Right ventricle myocardium inferior (tissue), 1 donor: ENCODE measurements around the gene CEBPZ. TPM values are rescaled to one million over a fixed set of nuclear protein-coding genes. Genes with fewer than 3 reads are reported as not detected.

Experiments used
- ATAC-seq: fragments of 200-7000 bp; cut with Tn5 transposase; one replicate; pipeline ENCODE4 v1.9.1; 2020; ENCODE audit warnings: mild to moderate bottlenecking, moderate library complexity
- DNase-seq: peaks from one replicate; pipeline ENCODE4 v3.0.0; 2021; ENCODE audit errors: missing footprints
- intact Hi-C: fragments of 100-400 bp; cut with DNase I; formaldehyde crosslinking; loops from one replicate; pipeline ENCODE4 v1.11.0; 2022
- long read RNA-seq: library from polyadenylated mRNA; unstranded; transcript quantifications from one replicate; pipeline ENCODE4 v2.0.0, GENCODE V29; 2021
- total RNA-seq: library from RNA; stranded (reverse); fragmentation: NEBNext Ultra II Directional; extraction: Animal tissue kit (Norgen Biotek cat#: 25700); gene quantifications from one replicate; pipeline ENCODE4 v1.2.1, GENCODE V29; 2021
- donor health status: DM: no; HTN: yes; CAD: no; lungs with severe emphysema.

Gene CEBPZ, protein sequence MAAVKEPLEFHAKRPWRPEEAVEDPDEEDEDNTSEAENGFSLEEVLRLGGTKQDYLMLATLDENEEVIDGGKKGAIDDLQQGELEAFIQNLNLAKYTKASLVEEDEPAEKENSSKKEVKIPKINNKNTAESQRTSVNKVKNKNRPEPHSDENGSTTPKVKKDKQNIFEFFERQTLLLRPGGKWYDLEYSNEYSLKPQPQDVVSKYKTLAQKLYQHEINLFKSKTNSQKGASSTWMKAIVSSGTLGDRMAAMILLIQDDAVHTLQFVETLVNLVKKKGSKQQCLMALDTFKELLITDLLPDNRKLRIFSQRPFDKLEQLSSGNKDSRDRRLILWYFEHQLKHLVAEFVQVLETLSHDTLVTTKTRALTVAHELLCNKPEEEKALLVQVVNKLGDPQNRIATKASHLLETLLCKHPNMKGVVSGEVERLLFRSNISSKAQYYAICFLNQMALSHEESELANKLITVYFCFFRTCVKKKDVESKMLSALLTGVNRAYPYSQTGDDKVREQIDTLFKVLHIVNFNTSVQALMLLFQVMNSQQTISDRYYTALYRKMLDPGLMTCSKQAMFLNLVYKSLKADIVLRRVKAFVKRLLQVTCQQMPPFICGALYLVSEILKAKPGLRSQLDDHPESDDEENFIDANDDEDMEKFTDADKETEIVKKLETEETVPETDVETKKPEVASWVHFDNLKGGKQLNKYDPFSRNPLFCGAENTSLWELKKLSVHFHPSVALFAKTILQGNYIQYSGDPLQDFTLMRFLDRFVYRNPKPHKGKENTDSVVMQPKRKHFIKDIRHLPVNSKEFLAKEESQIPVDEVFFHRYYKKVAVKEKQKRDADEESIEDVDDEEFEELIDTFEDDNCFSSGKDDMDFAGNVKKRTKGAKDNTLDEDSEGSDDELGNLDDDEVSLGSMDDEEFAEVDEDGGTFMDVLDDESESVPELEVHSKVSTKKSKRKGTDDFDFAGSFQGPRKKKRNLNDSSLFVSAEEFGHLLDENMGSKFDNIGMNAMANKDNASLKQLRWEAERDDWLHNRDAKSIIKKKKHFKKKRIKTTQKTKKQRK
- total RNA-seq = 32.3 TPM
- long read RNA-seq, transcript CEBPZ-201 (16 exons, 3,463 nt) = major isoform, 34 of 43 reads
- long read RNA-seq, partial matches to known transcripts = 3 of 43 reads
- long read RNA-seq, other reads (novel, unspliced or antisense) = 6 of 43 reads

DNA sequence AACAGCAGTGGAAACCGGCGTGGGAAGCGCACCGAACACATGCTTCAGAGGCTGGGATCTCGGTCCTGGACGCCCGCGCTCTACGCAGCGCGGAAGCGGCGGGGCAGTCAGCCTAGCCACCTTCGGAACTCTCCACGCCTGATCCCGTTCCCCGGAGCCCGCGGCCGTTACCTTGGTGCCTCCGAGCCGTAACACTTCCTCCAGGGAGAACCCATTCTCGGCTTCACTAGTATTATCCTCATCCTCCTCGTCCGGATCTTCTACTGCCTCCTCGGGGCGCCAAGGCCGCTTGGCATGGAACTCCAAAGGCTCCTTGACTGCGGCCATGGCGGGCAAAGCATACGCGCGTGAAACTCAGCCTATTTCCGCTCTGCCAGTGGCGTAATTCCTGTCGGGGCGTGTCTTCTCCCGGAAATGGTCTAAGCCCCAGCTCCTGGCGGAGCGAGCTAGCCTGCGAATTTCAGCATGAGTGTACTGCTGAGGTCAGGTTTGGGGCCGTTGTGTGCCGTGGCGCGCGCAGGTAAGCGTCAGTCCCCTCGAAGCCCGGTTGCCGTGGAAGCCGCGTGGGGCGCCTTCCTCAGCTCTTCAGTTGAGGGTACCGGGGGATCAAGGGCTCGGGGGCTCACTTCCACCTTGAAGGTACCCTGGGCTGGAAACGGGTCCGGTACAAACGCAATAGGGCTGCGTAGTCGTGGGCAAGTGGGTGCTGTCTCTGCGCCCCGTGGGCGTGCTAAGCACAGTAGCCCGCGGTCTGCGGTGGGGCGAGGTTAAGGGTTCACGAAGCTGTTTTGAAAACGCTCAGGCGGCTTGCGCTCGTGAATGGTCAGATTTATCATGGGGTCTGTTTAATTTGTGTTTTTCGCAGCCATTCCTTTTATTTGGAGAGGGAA lies at the start of gene CEBPZ, which contains the start of gene NDUFAF7:
TSS of gene CEBPZ (minus strand) at position 356 of the 890 bp plus-strand sequence. CDS start at position 327, 29 bp downstream.
TSS of gene NDUFAF7 (plus strand) at position 418 of the 890 bp plus-strand sequence. CDS start at position 466, 48 bp downstream.
- ATAC-seq (peak; percentile 96), DNase-seq (peak; percentile 95)
- intact Hi-C loops = loop anchor here (2.0 kb wide), 1 partner anchor 75 kb away; the partner anchor contains the start of gene EIF2AK2

DNA sequence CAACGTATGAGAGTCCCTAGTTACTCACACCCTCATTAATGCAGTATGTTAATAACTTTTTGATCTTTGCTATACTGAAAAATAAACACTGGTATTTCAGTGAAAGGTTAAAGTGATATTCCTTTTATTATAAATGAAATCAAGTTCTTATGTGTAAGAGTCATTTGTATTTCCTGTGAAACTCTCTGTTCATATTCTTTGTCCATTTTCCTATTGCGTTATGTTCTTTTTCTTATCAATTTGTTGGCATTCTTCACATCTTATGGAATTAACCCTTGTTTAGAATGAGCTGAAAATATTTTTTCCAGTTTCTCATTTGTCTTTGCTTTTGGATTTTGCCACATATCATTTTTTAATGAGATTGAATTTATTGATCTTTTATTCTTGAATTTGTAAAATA lies 44.9 kb upstream of the CEBPZ start:
- no peak for DNase-seq
- no peak for ATAC-seq
- intact Hi-C loops = no loop called here

DNA sequence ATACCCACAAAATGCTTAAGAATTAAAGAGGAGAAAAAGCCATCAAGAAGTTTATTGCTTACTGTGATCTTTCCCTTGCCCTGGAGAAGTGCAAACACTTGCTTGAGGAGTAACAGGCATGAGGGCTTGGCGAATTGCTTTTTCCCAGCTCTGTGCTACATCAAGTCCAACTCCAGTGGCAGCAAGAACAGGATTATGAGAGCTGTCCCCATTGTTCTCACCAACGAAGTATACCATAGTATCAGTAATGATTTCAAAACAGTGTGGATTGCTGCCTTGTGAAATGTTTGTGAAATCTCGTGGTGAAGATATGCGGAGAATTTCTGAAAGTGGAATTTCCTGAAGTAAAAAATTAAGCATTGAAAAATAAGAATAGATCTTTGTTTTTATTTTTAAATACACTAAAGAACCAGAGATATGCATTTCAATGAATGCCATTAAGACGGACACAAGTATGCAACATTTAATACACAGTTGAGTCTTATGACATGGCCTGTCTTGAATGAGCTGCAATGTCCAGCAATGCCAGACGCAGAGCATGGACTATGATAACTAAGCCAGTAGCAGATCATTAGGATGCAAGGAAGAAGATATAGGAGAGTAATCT lies 43.1 kb upstream of the CEBPZ start:
- intact Hi-C loops = no loop called here
- no peak for ATAC-seq
- no peak for DNase-seq

DNA sequence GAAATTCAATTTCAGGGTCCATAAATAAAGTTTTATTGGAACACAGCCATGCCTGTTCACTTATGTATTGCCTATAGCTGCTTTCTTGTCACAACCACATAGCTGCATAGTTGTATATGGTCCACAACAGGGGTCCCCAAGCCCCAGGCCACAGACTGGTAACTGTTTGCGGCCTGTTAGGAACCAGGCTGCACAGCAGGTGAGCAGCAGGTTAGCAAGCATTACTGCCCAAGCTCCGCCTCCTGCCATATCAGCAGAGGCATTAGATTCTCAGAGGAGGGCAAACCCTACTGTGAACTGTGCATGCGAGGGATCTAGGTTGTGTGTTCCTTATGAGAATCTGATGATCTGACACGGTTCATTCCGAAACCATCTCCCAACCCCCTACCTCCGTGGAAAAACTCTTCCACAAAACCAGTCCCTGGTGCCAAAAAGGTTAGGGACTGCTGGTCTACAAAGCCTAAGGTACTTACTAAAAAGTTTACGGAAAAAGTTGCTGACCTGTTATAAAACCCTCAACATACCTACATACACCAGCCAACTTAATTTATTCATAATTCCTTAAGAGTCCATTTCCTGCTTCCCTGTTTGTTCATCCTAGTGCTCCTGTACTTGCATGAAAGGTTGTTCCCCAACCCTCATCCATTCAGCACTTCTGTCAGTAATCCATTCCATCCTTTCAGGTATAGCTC lies 40.1 kb upstream of the CEBPZ start:
- no peak for ATAC-seq
- DNase-seq = no peak
- intact Hi-C loops = no loop called here

DNA sequence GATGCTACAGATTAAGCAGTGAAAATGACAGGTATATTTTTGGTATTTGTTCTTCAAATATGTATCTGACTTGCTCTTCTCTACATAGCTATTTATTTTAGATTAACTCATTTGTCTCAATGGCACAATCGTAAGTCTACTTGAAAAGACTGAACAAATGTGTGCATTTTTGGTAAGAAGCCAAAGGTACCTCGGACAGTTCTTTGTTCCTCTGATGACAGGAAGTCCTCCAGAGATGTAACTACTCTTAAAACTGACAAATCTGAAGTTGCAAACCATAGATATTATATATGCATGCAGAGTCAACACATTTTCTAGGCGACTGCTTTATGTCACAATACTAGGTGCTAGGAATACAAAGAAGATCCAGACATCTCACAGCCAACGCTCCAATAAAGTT lies 36.7 kb upstream of the CEBPZ start:
- no peak for DNase-seq
- no peak for ATAC-seq
- intact Hi-C loops = no loop called here

DNA sequence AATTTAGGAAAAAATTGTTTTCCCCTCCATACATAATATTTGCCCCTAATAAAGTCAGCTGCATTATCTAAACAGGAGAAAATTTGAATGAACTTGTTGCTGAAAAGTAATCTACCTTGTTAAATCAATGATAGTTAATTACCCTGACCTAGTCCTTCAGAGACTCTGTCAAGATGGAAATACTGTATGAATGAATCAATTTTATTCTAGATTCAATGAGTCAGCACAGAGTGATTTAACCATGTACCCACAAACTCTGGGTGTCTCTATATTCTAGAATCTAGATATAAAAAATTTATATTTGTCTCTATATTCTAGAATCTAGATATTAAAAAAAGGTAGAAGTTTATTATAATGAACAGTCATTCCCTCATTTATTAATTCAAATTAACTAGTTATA lies 36.3 kb upstream of the CEBPZ start:
- intact Hi-C loops = no loop called here
- DNase-seq (no peak), ATAC-seq (no peak)

DNA sequence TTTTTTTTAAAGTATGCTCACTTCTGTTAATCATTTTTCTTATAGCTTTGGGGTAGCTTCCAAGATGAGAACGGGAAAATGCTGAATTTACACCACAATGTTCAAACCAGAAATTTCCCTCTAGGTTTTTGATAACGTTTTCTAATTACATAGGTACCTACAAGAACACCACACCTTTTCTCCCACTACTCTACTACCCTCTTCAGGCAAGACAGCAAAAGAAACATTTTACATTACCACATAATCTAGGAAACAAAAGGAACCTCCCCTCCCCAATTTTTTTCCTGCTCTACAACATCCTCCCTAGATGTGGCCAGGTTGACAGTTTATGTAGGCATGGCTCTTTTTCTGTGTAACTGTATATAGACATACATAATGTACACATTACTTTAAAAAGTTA lies 32.4 kb upstream of the CEBPZ start:
- intact Hi-C loops = no loop called here

DNA sequence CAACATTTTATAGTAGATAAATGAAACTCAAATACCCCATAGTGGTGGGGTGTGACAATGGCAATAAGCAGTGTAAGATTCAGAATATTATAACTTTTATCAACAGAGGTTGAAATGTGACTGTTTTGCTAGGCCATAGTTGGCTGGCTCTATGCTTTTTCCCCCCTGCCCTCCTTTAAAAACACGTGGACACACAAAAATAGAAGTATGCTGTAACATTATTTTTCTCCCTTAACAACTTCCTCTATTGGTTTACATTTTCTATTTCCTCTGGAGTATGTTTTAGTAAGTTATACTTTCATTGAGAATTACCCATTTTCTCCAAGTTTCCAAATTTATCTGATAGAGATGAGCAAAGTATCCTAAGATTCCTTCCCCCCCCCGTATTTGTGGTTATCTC lies 31.1 kb upstream of the CEBPZ start:
- no peak for DNase-seq
- no peak for ATAC-seq
- intact Hi-C loops = no loop called here

More for the DNA sequence above, 32.4 kb upstream of the CEBPZ start:
- DNase-seq (no peak), ATAC-seq (no peak)

DNA sequence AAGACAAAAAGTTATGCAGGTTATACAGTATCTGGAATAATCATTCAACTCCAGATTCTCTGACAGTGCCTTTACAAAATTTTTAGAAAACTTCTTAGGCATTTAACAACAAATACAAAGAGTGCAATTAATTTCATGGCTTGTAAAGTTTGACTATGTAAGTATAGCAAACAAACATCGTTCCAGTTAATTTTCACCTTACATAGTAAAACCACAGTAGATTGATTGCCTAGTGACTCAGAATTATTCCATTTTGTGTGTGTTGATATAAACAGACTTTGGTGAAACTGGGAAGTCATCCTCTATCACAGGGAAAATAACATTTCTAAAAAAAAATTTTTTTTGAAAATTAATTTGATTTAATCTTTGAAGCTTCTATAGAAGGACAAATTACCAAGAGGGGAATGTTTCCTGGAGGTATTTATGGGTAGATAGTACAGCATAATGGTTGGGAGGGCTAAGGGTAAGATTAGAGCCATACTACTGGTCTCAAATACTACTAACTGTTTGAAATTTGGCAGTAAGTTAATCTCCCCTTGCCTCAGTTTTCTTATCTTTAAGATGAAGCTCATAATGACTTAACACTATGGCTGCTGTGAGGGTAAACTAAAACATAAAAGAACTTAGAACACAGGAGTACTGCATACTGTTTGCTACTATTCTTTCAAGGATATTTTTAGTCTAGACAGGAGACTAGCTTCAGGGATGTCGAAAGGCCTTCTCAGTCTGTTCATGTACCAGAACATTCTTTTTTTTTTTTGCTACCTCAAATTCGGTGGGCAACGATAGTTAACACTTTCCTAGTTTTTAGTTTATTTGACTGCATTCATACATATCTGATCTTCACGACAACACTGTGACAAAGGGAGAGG lies 19.7 kb upstream of the CEBPZ start:
- ATAC-seq (no peak), DNase-seq (no peak)
- intact Hi-C loops = no loop called here

DNA sequence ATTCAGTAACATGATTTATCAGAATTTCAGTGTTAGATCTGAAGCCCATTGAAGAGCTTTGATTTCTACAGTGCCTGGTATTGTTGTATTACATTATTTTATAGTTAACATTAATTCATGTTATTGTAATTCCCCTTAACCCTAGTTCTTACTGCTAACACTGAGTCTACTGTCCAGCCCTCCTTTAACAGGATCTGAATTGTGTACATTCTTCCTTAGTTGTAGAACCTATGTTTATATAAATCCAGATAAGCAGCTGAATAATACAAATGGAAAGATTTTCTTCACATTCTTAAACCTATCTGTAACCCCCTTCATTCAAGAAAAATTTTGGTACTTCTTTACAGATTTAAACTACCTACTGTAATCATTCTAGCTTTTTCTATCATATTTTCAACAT lies 14.8 kb upstream of the CEBPZ start:
- ATAC-seq = no peak
- no peak for DNase-seq
- intact Hi-C loops = no loop called here

DNA sequence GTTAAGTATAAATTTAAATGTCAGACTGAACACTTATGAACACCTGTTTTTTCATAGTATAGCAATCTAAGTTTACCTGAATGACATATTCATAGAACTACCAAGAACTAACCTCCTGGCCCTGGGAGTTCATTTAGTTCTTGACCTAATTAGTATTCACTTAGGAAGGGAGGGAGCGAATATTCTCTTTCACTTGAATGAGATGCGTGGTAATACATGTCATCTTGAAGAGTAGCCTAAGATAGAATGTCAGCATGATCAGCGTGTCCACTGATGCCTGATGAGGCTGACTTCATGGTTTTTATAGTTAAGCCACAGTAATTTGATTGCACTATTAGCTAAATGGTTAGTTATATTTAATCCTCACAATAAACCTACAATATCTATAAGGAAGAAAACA lies 13.4 kb upstream of the CEBPZ start:
- no peak for ATAC-seq
- no peak for DNase-seq
- intact Hi-C loops = no loop called here

DNA sequence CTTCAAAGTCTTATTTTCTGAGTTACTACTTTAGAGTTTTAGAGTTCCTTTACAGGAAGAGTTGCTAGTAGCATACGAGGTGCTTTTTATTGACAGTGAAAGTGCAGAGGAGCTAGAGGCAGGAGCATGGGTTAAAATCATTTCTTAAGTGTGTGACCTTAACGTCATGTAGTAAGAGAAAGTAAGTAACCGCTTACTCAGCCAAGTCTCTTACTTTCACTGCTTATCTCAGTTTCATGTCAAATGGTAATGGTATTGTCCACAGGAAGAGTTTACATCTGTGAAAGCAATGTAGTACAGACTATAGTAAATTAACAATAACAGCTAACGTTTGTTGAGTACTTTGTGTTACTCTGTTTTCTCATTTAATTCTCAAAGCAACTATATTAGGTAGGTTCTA lies 12.6 kb upstream of the CEBPZ start:
- DNase-seq (no peak), ATAC-seq (no peak)
- intact Hi-C loops = no loop called here

DNA sequence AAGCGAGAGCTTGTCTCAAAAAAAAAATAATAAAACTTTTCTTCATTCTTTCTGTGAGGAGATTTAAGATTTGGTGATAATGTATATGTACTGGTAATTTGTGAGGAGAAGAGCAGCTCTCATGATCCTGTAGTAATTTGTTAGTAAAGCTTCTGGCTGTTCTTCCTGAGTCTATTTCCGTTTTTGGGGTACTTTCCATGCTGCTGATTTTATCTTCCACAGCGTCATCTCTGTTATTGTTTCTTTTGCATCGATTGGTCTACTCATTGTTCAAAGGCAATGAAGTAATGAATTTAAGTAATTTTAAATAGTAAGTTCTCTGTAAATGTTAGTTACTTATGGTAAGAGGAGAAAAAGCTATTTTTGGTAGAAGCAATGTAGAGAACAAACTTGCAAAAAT lies 12.0 kb upstream of the CEBPZ start:
- intact Hi-C loops = no loop called here
- DNase-seq (no peak), ATAC-seq (no peak)

DNA sequence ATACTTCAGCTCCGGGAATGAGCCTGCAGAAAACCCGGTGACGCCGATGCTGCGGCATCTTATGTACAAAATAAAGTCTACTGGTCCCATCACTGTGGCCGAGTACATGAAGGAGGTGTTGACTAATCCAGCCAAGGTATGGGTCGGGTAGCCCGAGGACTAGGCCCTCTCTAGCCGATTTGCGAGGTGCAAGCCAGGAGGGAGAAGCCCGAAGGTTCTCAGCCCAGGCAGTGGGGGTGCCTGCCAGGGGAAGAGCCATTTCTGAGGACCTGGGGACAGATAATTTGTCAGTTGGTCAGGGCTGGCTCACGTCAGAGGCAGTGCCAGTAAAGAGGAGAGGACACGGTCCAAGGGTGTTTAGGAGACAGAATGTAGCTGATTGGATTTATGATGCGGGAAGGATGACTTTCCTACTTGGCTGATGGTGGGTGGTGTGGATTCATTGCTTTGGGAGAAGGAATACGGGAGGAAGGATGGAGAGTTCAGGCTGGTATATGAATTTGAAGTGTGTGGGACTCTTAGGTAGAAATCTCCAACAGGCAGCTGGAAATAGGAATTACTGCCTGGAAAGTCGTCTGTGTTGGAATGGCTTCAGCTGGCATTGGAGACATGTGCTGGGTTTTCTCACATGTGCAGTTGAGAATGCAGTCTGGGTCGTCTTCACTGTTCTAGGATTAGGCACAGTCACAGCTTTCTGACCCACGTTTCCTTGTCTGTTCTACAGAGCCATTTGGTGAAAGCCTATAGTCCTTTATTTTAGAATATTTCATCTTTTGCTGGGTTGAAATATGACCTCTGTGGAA lies 936 bp upstream of the CEBPZ start:
- DNase-seq (no peak), ATAC-seq (peak; percentile 20)
- intact Hi-C loops = no loop called here

DNA sequence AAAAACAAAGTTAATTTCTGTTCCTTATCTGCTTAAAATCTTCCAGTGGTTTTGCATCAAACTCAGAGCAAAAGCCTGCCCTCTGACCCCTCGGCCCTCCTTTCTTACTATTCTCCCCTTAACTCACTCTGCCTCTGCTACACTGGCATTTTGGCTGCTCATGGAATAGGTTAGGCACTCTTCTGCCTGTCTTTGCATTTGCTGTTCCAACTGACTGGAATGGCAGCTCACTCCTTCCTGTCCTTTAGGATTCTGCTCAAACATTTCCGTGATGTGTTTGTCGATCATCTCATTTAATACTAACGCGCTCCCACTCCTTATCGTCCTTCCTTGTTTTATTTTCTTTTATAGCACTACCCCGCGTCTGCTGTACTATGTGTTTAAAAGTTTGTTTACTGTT lies 815 bp downstream of the CEBPZ start:
- DNase-seq = no peak
- intact Hi-C loops = loop anchor here (2.0 kb wide), 1 partner anchor 74 kb away; the partner anchor contains the start of gene EIF2AK2
- no peak for ATAC-seq

DNA sequence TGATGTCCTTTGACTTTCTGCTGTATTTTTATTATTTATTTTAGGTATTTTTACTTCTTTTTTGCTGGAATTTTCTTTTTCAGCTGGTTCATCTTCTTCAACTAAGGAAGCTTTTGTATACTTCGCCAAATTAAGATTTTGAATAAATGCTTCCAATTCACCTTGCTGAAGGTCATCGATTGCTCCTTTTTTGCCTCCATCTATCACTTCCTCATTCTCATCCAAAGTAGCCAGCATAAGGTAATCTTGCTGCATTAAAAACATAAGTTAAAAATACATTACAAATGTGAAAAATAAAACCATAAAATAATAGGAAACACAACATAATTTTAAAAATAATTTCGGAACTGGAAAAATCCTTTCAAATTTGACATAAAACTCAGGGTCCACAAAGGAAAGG lies 2.6 kb downstream of the CEBPZ start:
- ATAC-seq (no peak), DNase-seq (no peak)
- intact Hi-C loops = no loop called here
